Panc1 (cell line): ENCODE results near the gene TDRD7.

Source experiments
- CTCF ChIP-seq: fragments of 450-650 bp; IDR thresholded peaks from 2 replicates; pipeline ENCODE4 v1.5.1; 2017; ENCODE audit warnings: mild to moderate bottlenecking
- POLR2AphosphoS5 ChIP-seq: IDR thresholded peaks from 2 replicates; pipeline ENCODE4 v1.6.1; 2012; ENCODE audit warnings: mild to moderate bottlenecking, low read depth, low read length, moderate library complexity
- REST ChIP-seq, 2 experiments: IDR thresholded peaks; 2 replicates each; pipeline ENCODE4 v1.6.1; 2011 to 2012; ENCODE audit warnings: low read depth in 2 of 2, control low read depth in 1 of 2, low read length in 1 of 2, mild to moderate bottlenecking in 1 of 2, moderate library complexity in 1 of 2; ENCODE audit not compliant: insufficient read depth in 1 of 2
- SIN3A ChIP-seq: IDR thresholded peaks from 2 replicates; pipeline ENCODE4 v1.6.1; 2012; ENCODE audit warnings: low read depth, mild to moderate bottlenecking, low read length, moderate library complexity, borderline replicate concordance; ENCODE audit not compliant: insufficient read depth

DNA sequence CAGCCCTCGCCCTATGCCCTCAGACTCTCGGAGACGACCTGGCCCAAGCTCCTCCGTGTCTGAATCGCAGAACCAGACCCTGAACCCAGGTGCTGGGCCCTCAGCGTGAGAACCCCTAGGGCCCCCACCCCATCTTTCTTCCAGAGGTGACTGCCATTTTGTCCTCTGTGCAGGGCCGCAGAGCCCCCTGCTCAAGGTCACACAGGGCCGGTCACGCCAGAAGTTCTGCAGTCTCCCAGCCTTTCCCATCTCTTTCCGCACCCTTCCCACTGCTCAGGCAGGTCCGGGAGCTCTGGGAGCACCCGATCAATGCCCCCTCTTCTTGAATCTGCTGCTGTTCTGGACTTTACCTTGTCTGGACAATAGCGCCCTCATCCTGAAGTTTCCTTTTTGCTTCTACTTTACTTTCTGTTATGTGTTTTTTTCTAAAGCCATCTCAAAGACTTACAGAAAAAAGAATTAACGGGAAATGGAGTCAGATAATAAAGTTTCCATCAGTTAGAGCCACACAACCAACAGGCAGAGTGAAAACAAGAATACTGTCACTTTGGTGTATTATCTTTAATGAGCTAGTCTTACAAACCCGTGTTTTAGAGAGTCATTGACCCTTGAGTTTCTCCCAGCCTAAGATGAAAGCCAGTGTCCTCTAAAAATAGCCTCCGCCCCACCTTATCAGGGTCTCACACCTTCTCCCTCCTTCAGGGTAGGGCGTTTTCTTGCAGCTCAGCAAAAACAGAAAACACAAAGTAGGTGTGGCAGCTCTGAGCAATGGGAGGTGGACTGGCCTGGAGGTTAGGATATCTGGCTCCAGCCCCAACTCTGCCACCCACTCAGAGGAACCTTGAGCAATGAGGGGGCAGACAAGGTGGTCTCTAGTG lies 91.3 kb downstream of the TDRD7 start:
- TF ChIP-seq CTCF (no peak), POLR2AphosphoS5 (no peak), SIN3A (no peak), REST (IDR thresholded peaks at IDR 0.05; ENCODE audit: insufficient read depth in 1 of 2, low read depth in 2 of 2, low read length in 1 of 2) (no peak)
